A673 (cell line): Measurements from ENCODE around the gene TTLL12. TPM values are rescaled to one million over a fixed set of nuclear protein-coding genes. Genes with fewer than 3 reads are reported as not detected.

Experiments used
- BruUV-seq: library from RNA; stranded (reverse); fragments of 400-500 nt; replicated peaks from 2 replicates; lab custom pipeline; 2021; lab: Mats Ljungman, UMichigan
- CTCF ChIA-PET: fragments of 300-600 bp; sonication (Branson Sonifier 250); formaldehyde crosslinking; loops from one replicate; lab custom pipeline; 2022; ENCODE audit warnings: antibody characterized with exemption; lab: Charles Lee
- POLR2A ChIA-PET: fragments of 300-600 bp; sonication (Branson Sonifier 250); formaldehyde crosslinking; loops from one replicate; lab custom pipeline; 2022; ENCODE audit warnings: antibody characterized with exemption; ENCODE audit not compliant: low non-redundant PET; lab: Charles Lee
- DNase-seq: peaks from one replicate; pipeline ENCODE4 v3.0.0-alpha.2; 2015; ENCODE audit warnings: low spot score
- H3K27ac ChIP-seq: fragments of 200-600 bp; sonication (generic); 2 replicates; pipeline ENCODE4 v1.5.1; 2016; ENCODE audit warnings: mixed run types, low read depth, mild to moderate bottlenecking, mixed read lengths, antibody characterized with exemption, low read length; ENCODE audit not compliant: poor library complexity, severe bottlenecking
- H3K27me3 ChIP-seq: fragments of 200-600 bp; sonication (generic); replicated peaks from 2 replicates; pipeline ENCODE4 v1.6.1; 2017; ENCODE audit warnings: mixed run types, low read depth, mild to moderate bottlenecking, mixed read lengths, antibody characterized with exemption, low read length; ENCODE audit not compliant: insufficient read depth, poor library complexity
- H3K36me3 ChIP-seq: fragments of 200-600 bp; sonication (generic); 2 replicates; pipeline ENCODE4 v1.6.1; 2016; ENCODE audit warnings: mixed run types, mild to moderate bottlenecking, mixed read lengths, antibody characterized with exemption, low read length; ENCODE audit not compliant: insufficient read depth, poor library complexity, severe bottlenecking
- H3K4me1 ChIP-seq: fragments of 200-600 bp; sonication (generic); 2 replicates; pipeline ENCODE4 v1.6.1; 2017; ENCODE audit warnings: mixed run types, mild to moderate bottlenecking, mixed read lengths, antibody characterized with exemption, low read length; ENCODE audit not compliant: insufficient read depth, poor library complexity, severe bottlenecking
- H3K4me3 ChIP-seq: fragments of 200-600 bp; sonication (generic); 2 replicates; pipeline ENCODE4 v1.5.1; 2016; ENCODE audit warnings: low read depth, mixed run types, mild to moderate bottlenecking, mixed read lengths, low read length; ENCODE audit not compliant: poor library complexity, severe bottlenecking
- H3K9me3 ChIP-seq: fragments of 200-600 bp; sonication (generic); 2 replicates; pipeline ENCODE4 v1.6.1; 2016; ENCODE audit warnings: mixed run types, low read depth, mild to moderate bottlenecking, mixed read lengths, antibody characterized with exemption, low read length; ENCODE audit not compliant: poor library complexity, severe bottlenecking
- EZH2 ChIP-seq: fragments of 200-600 bp; sonication (generic); IDR thresholded peaks from 2 replicates; pipeline ENCODE4 v1.6.1; 2017; ENCODE audit warnings: borderline replicate concordance, low read depth, mild to moderate bottlenecking, mixed read lengths, antibody characterized with exemption, low read length; ENCODE audit not compliant: poor library complexity, severe bottlenecking
- intact Hi-C: fragments of 100-400 bp; cut with micrococcal nuclease; formaldehyde crosslinking; loops from one replicate; pipeline ENCODE4 v1.10.0; 2022; ENCODE audit not compliant: unreplicated experiment
- total RNA-seq: library from RNA; stranded (reverse); gene quantifications from 2 replicates; pipeline ENCODE4 v1.2.3, GENCODE V29; 2021
- TF ChIP-seq, protein P1 (sequence below): fragments of 300-800, 200-600 bp; sonication (generic); conservative IDR thresholded peaks from 2 replicates; pipeline ENCODE4 v1.5.1; 2017; ENCODE audit warnings: low read depth, mild to moderate bottlenecking, antibody characterized with exemption, low read length, moderate library complexity, mixed read lengths

Gene TTLL12
- total RNA-seq, 1 experiment from 2014 or later: 138 TPM

DNA sequence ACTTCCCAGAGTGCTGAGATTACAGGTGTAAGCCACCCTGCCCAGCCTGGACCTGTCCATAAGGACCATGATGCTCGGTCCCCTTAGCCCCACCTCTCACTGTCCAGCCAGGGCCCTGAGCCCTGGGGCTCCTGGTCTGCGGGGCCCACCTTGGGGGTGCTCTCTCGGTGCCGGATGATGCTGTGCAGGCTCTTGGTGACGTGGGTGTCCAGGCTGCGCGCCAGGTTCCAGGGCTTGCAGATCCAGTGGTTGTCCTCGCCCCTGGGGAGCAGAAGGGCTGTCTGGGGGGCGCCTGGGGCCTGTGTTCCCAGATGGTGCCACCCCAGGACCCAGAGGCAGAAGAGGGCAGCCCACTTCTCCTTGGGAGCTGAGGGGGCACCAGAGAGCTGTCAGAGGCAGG is 13.4 kb downstream of the TTLL12 start:
- intact Hi-C loops: no loop called here
- TF ChIP-seq EZH2: no peak
- TF ChIP-seq, protein P1, sequence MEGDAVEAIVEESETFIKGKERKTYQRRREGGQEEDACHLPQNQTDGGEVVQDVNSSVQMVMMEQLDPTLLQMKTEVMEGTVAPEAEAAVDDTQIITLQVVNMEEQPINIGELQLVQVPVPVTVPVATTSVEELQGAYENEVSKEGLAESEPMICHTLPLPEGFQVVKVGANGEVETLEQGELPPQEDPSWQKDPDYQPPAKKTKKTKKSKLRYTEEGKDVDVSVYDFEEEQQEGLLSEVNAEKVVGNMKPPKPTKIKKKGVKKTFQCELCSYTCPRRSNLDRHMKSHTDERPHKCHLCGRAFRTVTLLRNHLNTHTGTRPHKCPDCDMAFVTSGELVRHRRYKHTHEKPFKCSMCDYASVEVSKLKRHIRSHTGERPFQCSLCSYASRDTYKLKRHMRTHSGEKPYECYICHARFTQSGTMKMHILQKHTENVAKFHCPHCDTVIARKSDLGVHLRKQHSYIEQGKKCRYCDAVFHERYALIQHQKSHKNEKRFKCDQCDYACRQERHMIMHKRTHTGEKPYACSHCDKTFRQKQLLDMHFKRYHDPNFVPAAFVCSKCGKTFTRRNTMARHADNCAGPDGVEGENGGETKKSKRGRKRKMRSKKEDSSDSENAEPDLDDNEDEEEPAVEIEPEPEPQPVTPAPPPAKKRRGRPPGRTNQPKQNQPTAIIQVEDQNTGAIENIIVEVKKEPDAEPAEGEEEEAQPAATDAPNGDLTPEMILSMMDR: no peak

DNA sequence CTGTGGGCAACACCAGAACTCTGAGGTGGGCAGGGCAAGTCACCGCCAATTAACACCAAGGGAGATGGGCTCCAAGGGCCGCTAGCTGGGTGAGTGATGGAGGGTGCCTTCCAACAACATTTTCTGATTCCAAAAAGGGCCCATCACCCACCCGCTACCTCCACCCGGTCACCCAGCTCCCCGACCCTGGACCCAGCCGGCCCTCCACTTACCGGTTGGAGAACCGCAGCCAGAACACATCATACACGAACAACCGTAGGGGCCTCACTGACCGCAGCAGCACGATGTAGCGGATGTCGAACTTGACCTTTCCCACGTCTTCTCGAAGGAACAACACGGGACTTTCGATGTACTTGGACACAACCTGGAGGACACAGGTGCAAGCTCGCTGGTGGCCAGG is 14.7 kb downstream of the TTLL12 start:
- ChIA-PET CTCF (interaction anchor here (0.7 kb wide), 1 partner anchor 199 kb away, joined by 3 read pairs; no protein-coding TSS in a partner anchor), POLR2A (no interaction called here)
- intact Hi-C loops: no loop called here
- Histone ChIP-seq H3K27me3 (no peaks in the 10 kb centered on the region), H3K4me3 (no peak overlapping the region), H3K4me1 (no peaks in the 10 kb centered on the region), H3K36me3 (peaks cover 78% of the 10 kb centered on the region), H3K9me3 (no peaks in the 10 kb centered on the region), H3K27ac (no peak overlapping the region)
- TF ChIP-seq EZH2: no peak
- TF ChIP-seq, protein P1: no peak
- no TSS peak for BruUV-seq
- no peak for DNase-seq

More for the DNA sequence above, 13.4 kb downstream of the TTLL12 start:
- no peak overlapping the region for H3K4me3 ChIP-seq
- H3K27ac ChIP-seq: no peak overlapping the region
- no peak for DNase-seq
- ChIA-PET CTCF (no interaction called here), POLR2A (no interaction called here)
- no peaks in the 10 kb centered on the region for H3K27me3 ChIP-seq
- no peaks in the 10 kb centered on the region for H3K4me1 ChIP-seq
- BruUV-seq: no TSS peak
- no peaks in the 10 kb centered on the region for H3K9me3 ChIP-seq
- H3K36me3 ChIP-seq: peaks cover 70% of the 10 kb centered on the region

DNA sequence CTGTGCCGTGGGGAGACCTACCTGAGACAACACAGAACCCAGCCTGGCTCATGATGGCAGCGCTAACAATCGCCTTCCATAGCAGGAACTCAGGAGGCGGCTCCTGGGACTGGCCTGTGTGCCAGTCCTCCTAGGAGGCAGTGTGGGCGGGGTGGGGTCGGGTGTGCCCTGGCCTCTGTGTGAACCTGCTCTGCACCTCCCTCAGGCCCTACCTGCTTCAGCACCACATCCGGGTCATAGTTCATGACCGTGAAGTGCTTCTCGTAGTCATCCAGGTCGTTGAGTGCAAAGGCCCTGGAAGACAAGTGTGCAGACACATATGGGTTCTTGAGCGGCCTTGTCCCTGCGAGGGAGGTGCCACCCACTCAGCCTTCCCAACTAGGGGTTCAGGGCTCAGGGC is 15.3 kb downstream of the TTLL12 start:
- no peaks in the 10 kb centered on the region for H3K9me3 ChIP-seq
- H3K36me3 ChIP-seq: peaks cover 78% of the 10 kb centered on the region
- H3K27me3 ChIP-seq: no peaks in the 10 kb centered on the region
- intact Hi-C loops: no loop called here
- no peak overlapping the region for H3K27ac ChIP-seq
- no peaks in the 10 kb centered on the region for H3K4me1 ChIP-seq
- CTCF ChIA-PET: interaction anchor here (0.7 kb wide), 1 partner anchor 198 kb away, joined by 3 read pairs; no protein-coding TSS in a partner anchor
- BruUV-seq: no TSS peak
- no peak overlapping the region for H3K4me3 ChIP-seq
- POLR2A ChIA-PET: no interaction called here
- no peak for DNase-seq
- TF ChIP-seq, protein P1: no peak
- TF ChIP-seq EZH2: no peak
